ENCODE results near the gene ARF3. TPM values are rescaled to one million over a fixed set of nuclear protein-coding genes. Genes with fewer than 3 reads are reported as not detected.
"Not testable (repeated sequence)": the region's sequence is repeated elsewhere in the genome, so short reads cannot be mapped to it uniquely, and the experiment has no call there.

ARF3 gene
- polyA plus RNA-seq, 1 of the 3 experiments (the other 2 are of a cell fraction): 204 TPM

DNA sequence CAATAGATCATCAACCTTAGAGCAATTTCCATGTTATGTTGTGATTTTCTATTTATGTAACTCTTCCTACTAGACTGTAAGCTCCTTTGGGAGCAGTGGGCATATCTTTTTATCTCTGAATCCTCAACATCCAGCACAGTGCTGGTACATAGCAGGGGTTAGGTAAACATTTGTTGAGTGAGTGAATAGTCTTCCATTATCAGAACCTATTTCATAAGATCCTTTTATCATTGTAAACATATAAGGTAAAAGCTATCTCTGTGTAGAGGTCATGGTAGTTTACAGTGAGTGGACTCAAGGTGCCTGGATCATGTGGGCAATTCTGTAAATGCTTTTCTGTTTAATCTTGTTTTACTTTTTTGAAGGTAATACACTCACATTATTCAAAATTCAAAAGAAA, 47.1 kb downstream of the ARF3 start:
- ChIA-PET CTCF (interaction anchor here (1.1 to 1.8 kb wide), 4 partner anchors 11 to 57 kb away, joined by 3 to 9 read pairs (median 4); no protein-coding TSS in a partner anchor), POLR2A (no interaction called here)
- no peaks in the 10 kb centered on the region for H3K27me3 ChIP-seq (ENCODE audit: insufficient read depth)
- H3F3A ChIP-seq (replicated peaks; ENCODE audit: insufficient read depth): no peaks in the 10 kb centered on the region
- no peaks in the 10 kb centered on the region for H4K20me1 ChIP-seq (ENCODE audit: insufficient read depth)
- H3K9me3 ChIP-seq: no peaks in the 10 kb centered on the region
- no peaks in the 10 kb centered on the region for H3K79me2 ChIP-seq (ENCODE audit: insufficient read depth)
- no peak overlapping the region for H3K4me3 ChIP-seq (ENCODE audit: low read depth in 2 of 2, low read length in 1 of 2)
- TF ChIP-seq, protein P1, sequence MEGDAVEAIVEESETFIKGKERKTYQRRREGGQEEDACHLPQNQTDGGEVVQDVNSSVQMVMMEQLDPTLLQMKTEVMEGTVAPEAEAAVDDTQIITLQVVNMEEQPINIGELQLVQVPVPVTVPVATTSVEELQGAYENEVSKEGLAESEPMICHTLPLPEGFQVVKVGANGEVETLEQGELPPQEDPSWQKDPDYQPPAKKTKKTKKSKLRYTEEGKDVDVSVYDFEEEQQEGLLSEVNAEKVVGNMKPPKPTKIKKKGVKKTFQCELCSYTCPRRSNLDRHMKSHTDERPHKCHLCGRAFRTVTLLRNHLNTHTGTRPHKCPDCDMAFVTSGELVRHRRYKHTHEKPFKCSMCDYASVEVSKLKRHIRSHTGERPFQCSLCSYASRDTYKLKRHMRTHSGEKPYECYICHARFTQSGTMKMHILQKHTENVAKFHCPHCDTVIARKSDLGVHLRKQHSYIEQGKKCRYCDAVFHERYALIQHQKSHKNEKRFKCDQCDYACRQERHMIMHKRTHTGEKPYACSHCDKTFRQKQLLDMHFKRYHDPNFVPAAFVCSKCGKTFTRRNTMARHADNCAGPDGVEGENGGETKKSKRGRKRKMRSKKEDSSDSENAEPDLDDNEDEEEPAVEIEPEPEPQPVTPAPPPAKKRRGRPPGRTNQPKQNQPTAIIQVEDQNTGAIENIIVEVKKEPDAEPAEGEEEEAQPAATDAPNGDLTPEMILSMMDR (IDR thresholded peaks at IDR 0.05): no peak
- H3K9ac ChIP-seq: no peak overlapping the region
- no peak for DNase-seq
- H2AFZ ChIP-seq (ENCODE audit: low read depth): no peak overlapping the region
- no peaks in the 10 kb centered on the region for H3K9me2 ChIP-seq
- no peaks in the 10 kb centered on the region; a peak in 1 of 4 replicates for H3K4me1 ChIP-seq (ENCODE audit: control insufficient read depth in 1 of 2, insufficient read depth in 2 of 2, low read depth in 1 of 2, low read length in 1 of 2)
- H3K36me3 ChIP-seq (replicated peaks in 1 of 2; ENCODE audit: control insufficient read depth in 1 of 2, insufficient read depth in 2 of 2, low read length in 1 of 2): no peaks in the 10 kb centered on the region
- no peak overlapping the region for H3K27ac ChIP-seq (ENCODE audit: low read depth in 2 of 2, low read length in 1 of 2)
- H3K4me2 ChIP-seq: no peak overlapping the region

DNA sequence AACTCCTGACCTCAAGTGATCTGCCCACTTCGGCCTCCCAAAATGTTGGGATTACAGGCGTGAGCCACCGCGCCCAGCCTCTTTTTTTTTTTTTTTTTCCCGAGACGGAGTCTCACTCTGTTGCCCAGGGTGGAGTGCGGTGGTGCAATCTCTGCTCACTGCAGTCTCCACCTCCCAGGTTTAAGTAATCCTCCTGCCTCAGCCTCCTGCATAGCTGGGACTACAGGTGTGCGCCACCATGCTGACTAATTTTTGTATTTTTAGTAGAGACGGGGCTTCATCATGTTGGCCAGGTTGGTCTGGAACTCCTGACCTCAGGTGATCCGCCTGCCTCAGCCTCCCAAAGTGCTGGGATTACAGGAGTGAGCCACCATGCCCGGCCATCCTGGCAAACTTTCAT, 47.6 kb downstream of the ARF3 start:
- ChIA-PET CTCF (interaction anchor here (1.1 to 1.4 kb wide), 3 partner anchors 11 to 57 kb away, joined by 3 to 4 read pairs (median 3); no protein-coding TSS in a partner anchor), POLR2A (interaction anchor here (0.6 kb wide), 1 partner anchor 26 kb away, joined by 3 read pairs; no protein-coding TSS in a partner anchor)
- not testable (repeated sequence) for H3K79me2 ChIP-seq (ENCODE audit: insufficient read depth); H3F3A ChIP-seq (replicated peaks; ENCODE audit: insufficient read depth); H3K4me2 ChIP-seq; H3K4me1 ChIP-seq (ENCODE audit: control insufficient read depth in 1 of 2, insufficient read depth in 2 of 2, low read depth in 1 of 2, low read length in 1 of 2); H3K36me3 ChIP-seq (replicated peaks in 1 of 2; ENCODE audit: control insufficient read depth in 1 of 2, insufficient read depth in 2 of 2, low read length in 1 of 2); H4K20me1 ChIP-seq (ENCODE audit: insufficient read depth); H3K27ac ChIP-seq (ENCODE audit: low read depth in 2 of 2, low read length in 1 of 2); H2AFZ ChIP-seq (ENCODE audit: low read depth); H3K4me3 ChIP-seq (ENCODE audit: low read depth in 2 of 2, low read length in 1 of 2); H3K9ac ChIP-seq; DNase-seq; H3K9me2 ChIP-seq; H3K27me3 ChIP-seq (ENCODE audit: insufficient read depth); H3K9me3 ChIP-seq
- 83% methylated on average over 11 of the region's 11 CpGs for WGBS (ENCODE audit: low lambda C conversion rate)

DNA sequence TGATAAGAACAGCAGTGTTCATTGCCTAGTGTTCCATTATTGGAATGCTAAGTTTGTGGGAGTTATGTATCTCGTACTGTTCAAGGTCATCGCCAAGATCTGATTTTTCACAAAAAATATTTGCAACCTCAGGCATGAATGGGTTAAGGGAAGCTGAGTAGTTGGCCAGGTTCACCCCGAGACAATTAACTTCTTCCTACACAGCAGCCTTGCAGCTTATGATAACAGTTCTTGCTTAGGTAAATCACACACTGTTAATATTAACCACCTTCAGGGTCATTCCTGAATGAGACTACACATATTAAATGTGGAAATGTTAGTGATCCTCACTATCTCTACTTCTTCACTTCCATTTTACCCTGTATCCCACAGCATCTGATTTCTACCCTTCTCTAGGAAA, 50.0 kb downstream of the ARF3 start:
- no peak overlapping the region for H2AFZ ChIP-seq (ENCODE audit: low read depth)
- H3K4me2 ChIP-seq: no peak overlapping the region
- 52% methylated on average over 3 of the region's 3 CpGs for WGBS (ENCODE audit: low lambda C conversion rate)
- peaks cover 0 to 5% of the 10 kb centered on the region in 2 experiments; a peak in 1 of 4 replicates for H3K4me1 ChIP-seq (ENCODE audit: control insufficient read depth in 1 of 2, insufficient read depth in 2 of 2, low read depth in 1 of 2, low read length in 1 of 2)
- H3K9me2 ChIP-seq: no peaks in the 10 kb centered on the region
- H3K79me2 ChIP-seq (ENCODE audit: insufficient read depth): no peaks in the 10 kb centered on the region
- H3K27me3 ChIP-seq (ENCODE audit: insufficient read depth): no peaks in the 10 kb centered on the region
- no peak overlapping the region for H3K27ac ChIP-seq (ENCODE audit: low read depth in 2 of 2, low read length in 1 of 2)
- H4K20me1 ChIP-seq (ENCODE audit: insufficient read depth): no peaks in the 10 kb centered on the region
- no peak overlapping the region for H3K4me3 ChIP-seq (ENCODE audit: low read depth in 2 of 2, low read length in 1 of 2)
- H3F3A ChIP-seq (replicated peaks; ENCODE audit: insufficient read depth): no peaks in the 10 kb centered on the region
- no peaks in the 10 kb centered on the region for H3K9me3 ChIP-seq
- no peaks in the 10 kb centered on the region for H3K36me3 ChIP-seq (replicated peaks in 1 of 2; ENCODE audit: control insufficient read depth in 1 of 2, insufficient read depth in 2 of 2, low read length in 1 of 2)
- no peak overlapping the region for H3K9ac ChIP-seq
- ChIA-PET CTCF (interaction anchor here (1.1 to 9.3 kb wide), 2 partner anchors 17 to 18 kb away, joined by 3 to 99 read pairs; no protein-coding TSS in a partner anchor), POLR2A (no interaction called here)
- DNase-seq: no peak
- TF ChIP-seq RFX5 (IDR thresholded peaks at IDR 0.05; ENCODE audit: low read length) (no peak), FOXJ3 (CRISPR knock-in tag; IDR thresholded peaks at IDR 0.05) (no peak), JUND (IDR thresholded peaks at IDR 0.05) (no peak), GATA2 (CRISPR knock-in tag; IDR thresholded peaks at IDR 0.05) (no peak), MXI1 (IDR thresholded peaks at IDR 0.05; ENCODE audit: low read depth, low read length) (no peak), MEF2A (IDR thresholded peaks at IDR 0.05; ENCODE audit: borderline replicate concordance, low read depth) (no peak), RAD21 (IDR thresholded peaks at IDR 0.05; ENCODE audit: low read length) (no peak), RCOR1 (IDR thresholded peaks at IDR 0.05; ENCODE audit: low read length) (no peak), SMC3 (IDR thresholded peaks at IDR 0.05; ENCODE audit: low read depth, low read length) (no peak)
- TF ChIP-seq, protein P2, sequence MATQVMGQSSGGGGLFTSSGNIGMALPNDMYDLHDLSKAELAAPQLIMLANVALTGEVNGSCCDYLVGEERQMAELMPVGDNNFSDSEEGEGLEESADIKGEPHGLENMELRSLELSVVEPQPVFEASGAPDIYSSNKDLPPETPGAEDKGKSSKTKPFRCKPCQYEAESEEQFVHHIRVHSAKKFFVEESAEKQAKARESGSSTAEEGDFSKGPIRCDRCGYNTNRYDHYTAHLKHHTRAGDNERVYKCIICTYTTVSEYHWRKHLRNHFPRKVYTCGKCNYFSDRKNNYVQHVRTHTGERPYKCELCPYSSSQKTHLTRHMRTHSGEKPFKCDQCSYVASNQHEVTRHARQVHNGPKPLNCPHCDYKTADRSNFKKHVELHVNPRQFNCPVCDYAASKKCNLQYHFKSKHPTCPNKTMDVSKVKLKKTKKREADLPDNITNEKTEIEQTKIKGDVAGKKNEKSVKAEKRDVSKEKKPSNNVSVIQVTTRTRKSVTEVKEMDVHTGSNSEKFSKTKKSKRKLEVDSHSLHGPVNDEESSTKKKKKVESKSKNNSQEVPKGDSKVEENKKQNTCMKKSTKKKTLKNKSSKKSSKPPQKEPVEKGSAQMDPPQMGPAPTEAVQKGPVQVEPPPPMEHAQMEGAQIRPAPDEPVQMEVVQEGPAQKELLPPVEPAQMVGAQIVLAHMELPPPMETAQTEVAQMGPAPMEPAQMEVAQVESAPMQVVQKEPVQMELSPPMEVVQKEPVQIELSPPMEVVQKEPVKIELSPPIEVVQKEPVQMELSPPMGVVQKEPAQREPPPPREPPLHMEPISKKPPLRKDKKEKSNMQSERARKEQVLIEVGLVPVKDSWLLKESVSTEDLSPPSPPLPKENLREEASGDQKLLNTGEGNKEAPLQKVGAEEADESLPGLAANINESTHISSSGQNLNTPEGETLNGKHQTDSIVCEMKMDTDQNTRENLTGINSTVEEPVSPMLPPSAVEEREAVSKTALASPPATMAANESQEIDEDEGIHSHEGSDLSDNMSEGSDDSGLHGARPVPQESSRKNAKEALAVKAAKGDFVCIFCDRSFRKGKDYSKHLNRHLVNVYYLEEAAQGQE (IDR thresholded peaks at IDR 0.05; ENCODE audit: low read depth, low read length): no peak
- TF ChIP-seq, protein P3, sequence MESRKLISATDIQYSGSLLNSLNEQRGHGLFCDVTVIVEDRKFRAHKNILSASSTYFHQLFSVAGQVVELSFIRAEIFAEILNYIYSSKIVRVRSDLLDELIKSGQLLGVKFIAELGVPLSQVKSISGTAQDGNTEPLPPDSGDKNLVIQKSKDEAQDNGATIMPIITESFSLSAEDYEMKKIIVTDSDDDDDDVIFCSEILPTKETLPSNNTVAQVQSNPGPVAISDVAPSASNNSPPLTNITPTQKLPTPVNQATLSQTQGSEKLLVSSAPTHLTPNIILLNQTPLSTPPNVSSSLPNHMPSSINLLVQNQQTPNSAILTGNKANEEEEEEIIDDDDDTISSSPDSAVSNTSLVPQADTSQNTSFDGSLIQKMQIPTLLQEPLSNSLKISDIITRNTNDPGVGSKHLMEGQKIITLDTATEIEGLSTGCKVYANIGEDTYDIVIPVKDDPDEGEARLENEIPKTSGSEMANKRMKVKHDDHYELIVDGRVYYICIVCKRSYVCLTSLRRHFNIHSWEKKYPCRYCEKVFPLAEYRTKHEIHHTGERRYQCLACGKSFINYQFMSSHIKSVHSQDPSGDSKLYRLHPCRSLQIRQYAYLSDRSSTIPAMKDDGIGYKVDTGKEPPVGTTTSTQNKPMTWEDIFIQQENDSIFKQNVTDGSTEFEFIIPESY (IDR thresholded peaks at IDR 0.05; ENCODE audit: borderline replicate concordance, low read depth): no peak
- TF ChIP-seq, protein P4, sequence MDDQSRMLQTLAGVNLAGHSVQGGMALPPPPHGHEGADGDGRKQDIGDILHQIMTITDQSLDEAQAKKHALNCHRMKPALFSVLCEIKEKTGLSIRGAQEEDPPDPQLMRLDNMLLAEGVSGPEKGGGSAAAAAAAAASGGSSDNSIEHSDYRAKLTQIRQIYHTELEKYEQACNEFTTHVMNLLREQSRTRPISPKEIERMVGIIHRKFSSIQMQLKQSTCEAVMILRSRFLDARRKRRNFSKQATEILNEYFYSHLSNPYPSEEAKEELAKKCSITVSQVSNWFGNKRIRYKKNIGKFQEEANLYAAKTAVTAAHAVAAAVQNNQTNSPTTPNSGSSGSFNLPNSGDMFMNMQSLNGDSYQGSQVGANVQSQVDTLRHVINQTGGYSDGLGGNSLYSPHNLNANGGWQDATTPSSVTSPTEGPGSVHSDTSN (IDR thresholded peaks at IDR 0.05): no peak

All from SK-N-SH (cell line).